Measurements from ENCODE around the gene CMBL.

CMBL gene

DNA sequence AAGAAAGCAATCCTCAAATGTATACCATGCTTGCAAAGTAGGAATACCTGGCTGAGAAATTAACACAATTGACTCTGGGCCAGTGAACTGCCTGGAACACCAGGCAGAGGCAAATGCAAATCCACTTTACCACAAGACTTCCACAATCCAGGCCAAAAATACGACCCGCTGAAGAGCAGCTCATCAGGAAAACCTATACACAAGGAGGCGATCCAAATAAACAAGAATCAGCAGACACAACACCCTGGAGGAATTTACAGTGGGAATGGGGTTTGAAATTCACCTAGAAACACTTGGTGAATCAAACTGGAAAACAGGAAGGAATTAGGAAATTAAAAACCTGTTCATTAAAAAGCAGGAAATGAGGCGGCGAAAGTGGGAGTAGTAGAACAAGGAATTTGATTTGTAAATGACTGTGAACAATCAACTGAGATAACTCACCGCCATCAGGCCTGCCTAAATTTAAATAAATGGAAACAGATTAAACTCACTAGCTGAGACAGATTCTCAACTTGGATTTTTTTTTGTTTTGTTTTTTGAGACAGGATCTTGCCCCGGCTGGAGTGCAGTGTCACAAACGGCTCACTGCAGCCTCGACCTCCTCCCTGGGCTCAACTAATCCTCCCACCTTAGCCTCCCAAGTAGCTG lies 15.9 kb downstream of the CMBL start:
- Histone ChIP-seq H4K91ac (ENCODE audit: low read depth, low read length) (no peak overlapping the region), H3K9ac (ENCODE audit: low read length) (no peak overlapping the region), H3K4ac (ENCODE audit: low read depth, low read length) (no peak overlapping the region), H3K27me3 (ENCODE audit: insufficient read depth, low read length) (no peaks in the 10 kb centered on the region), H2BK5ac (ENCODE audit: low read depth, low read length, poor library complexity) (no peak overlapping the region), H3K23ac (ENCODE audit: low read length) (no peak overlapping the region), H3K9me3 (ENCODE audit: insufficient read depth, low read depth, low read length) (peaks cover 4% of the 10 kb centered on the region), H3K79me1 (ENCODE audit: low read length) (no peaks in the 10 kb centered on the region), H2AFZ (ENCODE audit: insufficient read depth, low read length, poor library complexity) (no peak overlapping the region), H4K12ac (ENCODE audit: low read depth, low read length) (no peak overlapping the region), H2BK120ac (ENCODE audit: insufficient read depth, low read length, poor library complexity) (no peak overlapping the region), H3K4me1 (ENCODE audit: control insufficient read depth in 1 of 2, insufficient read depth in 2 of 2, low read length in 2 of 2) (no peaks in the 10 kb centered on the region), H3K4me2 (ENCODE audit: low read length) (no peak overlapping the region), H2BK12ac (ENCODE audit: low read length) (no peak overlapping the region), H3K79me2 (ENCODE audit: control insufficient read depth, insufficient read depth, low read length, poor library complexity) (no peaks in the 10 kb centered on the region), H3K18ac (ENCODE audit: low read length) (no peak overlapping the region), H4K8ac (ENCODE audit: low read depth, low read length) (no peak overlapping the region), H3K4me3 (ENCODE audit: low read depth, low read length) (no peak overlapping the region), H3K36me3 (ENCODE audit: control insufficient read depth in 1 of 2, insufficient read depth in 2 of 2, low read length in 2 of 2) (no peaks in the 10 kb centered on the region), H3K27ac (ENCODE audit: low read depth, low read length) (no peak overlapping the region), H3K14ac (ENCODE audit: low read length) (no peak overlapping the region), H2AK5ac (ENCODE audit: low read length) (no peak overlapping the region)
- DNase-seq, result no peak
- WGBS (ENCODE audit: extremely low coverage, insufficient coverage, insufficient read length), result no CpG with 5 or more reads among the region's 9 CpGs

DNA sequence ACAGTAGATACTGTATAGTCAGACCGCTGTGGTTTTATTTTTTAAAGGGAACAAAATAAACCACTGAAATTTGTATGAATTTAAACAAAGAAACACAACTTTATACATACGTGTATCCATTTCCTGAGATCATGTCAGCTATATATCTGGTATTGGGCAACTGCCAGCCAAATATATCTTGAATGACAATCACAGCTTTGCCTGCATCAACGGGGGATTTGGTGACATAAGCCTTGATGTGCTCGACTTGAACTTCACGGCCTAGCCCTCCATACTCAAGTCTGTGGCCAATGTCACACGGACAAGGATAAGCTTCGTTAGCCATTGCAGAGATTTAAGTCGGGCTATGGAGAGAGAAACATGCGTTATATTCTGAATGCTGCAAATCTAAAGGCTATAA lies 17.3 kb downstream of the CMBL start:
- no peak overlapping the region for H2AFZ ChIP-seq (ENCODE audit: insufficient read depth, low read length, poor library complexity)
- H3K27ac ChIP-seq (ENCODE audit: low read depth, low read length), result no peak overlapping the region
- WGBS (ENCODE audit: extremely low coverage, insufficient coverage, insufficient read length), result no CpG with 5 or more reads among the region's 9 CpGs
- H3K14ac ChIP-seq (ENCODE audit: low read length), result no peak overlapping the region
- H3K9ac ChIP-seq (ENCODE audit: low read length), result no peak overlapping the region
- no peak overlapping the region for H2BK5ac ChIP-seq (ENCODE audit: low read depth, low read length, poor library complexity)
- no peak overlapping the region for H3K4me2 ChIP-seq (ENCODE audit: low read length)
- no peak for DNase-seq
- H3K9me3 ChIP-seq (ENCODE audit: insufficient read depth, low read depth, low read length), result peaks cover 2% of the 10 kb centered on the region
- H3K4me1 ChIP-seq (ENCODE audit: control insufficient read depth in 1 of 2, insufficient read depth in 2 of 2, low read length in 2 of 2), result no peaks in the 10 kb centered on the region
- no peaks in the 10 kb centered on the region for H3K79me1 ChIP-seq (ENCODE audit: low read length)
- H4K91ac ChIP-seq (ENCODE audit: low read depth, low read length), result no peak overlapping the region
- H3K18ac ChIP-seq (ENCODE audit: low read length), result no peak overlapping the region
- H4K12ac ChIP-seq (ENCODE audit: low read depth, low read length), result no peak overlapping the region
- H3K4me3 ChIP-seq (ENCODE audit: low read depth, low read length), result no peak overlapping the region
- H3K27me3 ChIP-seq (ENCODE audit: insufficient read depth, low read length), result no peaks in the 10 kb centered on the region
- no peak overlapping the region for H3K23ac ChIP-seq (ENCODE audit: low read length)
- H2BK120ac ChIP-seq (ENCODE audit: insufficient read depth, low read length, poor library complexity), result no peak overlapping the region
- no peaks in the 10 kb centered on the region for H3K36me3 ChIP-seq (ENCODE audit: control insufficient read depth in 1 of 2, insufficient read depth in 2 of 2, low read length in 2 of 2)
- H2BK12ac ChIP-seq (ENCODE audit: low read length), result no peak overlapping the region
- no peak overlapping the region for H3K4ac ChIP-seq (ENCODE audit: low read depth, low read length)
- no peak overlapping the region for H4K8ac ChIP-seq (ENCODE audit: low read depth, low read length)
- no peaks in the 10 kb centered on the region for H3K79me2 ChIP-seq (ENCODE audit: control insufficient read depth, insufficient read depth, low read length, poor library complexity)
- H2AK5ac ChIP-seq (ENCODE audit: low read length), result no peak overlapping the region

DNA sequence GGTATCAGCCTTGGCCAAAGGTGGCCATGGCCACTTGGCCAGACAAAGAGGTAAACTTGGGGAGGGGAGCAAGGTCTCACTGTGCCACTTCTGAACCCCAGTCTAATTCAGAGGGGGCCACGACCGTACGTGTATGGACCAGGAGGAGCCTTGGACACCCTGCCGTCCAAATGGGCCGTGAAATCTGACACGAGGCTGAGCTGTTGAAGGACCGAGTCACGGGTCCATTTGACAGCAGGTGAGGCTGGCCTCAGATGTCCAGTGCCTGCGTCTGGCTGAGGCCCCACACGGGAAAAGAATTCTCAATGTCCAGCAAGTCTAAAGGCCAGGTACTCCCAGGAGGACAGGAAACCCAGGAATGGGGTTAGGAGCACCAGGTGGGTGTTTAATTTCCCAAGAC lies 17.7 kb downstream of the CMBL start:
- Histone ChIP-seq H3K4me2 (ENCODE audit: low read length) (no peak overlapping the region), H2AK5ac (ENCODE audit: low read length) (no peak overlapping the region), H3K79me2 (ENCODE audit: control insufficient read depth, insufficient read depth, low read length, poor library complexity) (no peaks in the 10 kb centered on the region), H4K12ac (ENCODE audit: low read depth, low read length) (no peak overlapping the region), H3K9me3 (ENCODE audit: insufficient read depth, low read depth, low read length) (peaks cover 2% of the 10 kb centered on the region), H3K36me3 (ENCODE audit: control insufficient read depth in 1 of 2, insufficient read depth in 2 of 2, low read length in 2 of 2) (no peaks in the 10 kb centered on the region), H2BK120ac (ENCODE audit: insufficient read depth, low read length, poor library complexity) (no peak overlapping the region), H3K4ac (ENCODE audit: low read depth, low read length) (no peak overlapping the region), H3K14ac (ENCODE audit: low read length) (no peak overlapping the region), H3K23ac (ENCODE audit: low read length) (no peak overlapping the region), H3K79me1 (ENCODE audit: low read length) (no peaks in the 10 kb centered on the region), H3K18ac (ENCODE audit: low read length) (no peak overlapping the region), H3K27ac (ENCODE audit: low read depth, low read length) (no peak overlapping the region), H4K8ac (ENCODE audit: low read depth, low read length) (no peak overlapping the region), H4K91ac (ENCODE audit: low read depth, low read length) (no peak overlapping the region), H2BK5ac (ENCODE audit: low read depth, low read length, poor library complexity) (no peak overlapping the region), H2AFZ (ENCODE audit: insufficient read depth, low read length, poor library complexity) (no peak overlapping the region), H3K9ac (ENCODE audit: low read length) (no peak overlapping the region), H3K4me1 (ENCODE audit: control insufficient read depth in 1 of 2, insufficient read depth in 2 of 2, low read length in 2 of 2) (no peaks in the 10 kb centered on the region), H3K4me3 (ENCODE audit: low read depth, low read length) (no peak overlapping the region), H3K27me3 (ENCODE audit: insufficient read depth, low read length) (no peaks in the 10 kb centered on the region), H2BK12ac (ENCODE audit: low read length) (no peak overlapping the region)
- WGBS (ENCODE audit: extremely low coverage, insufficient coverage, insufficient read length), result no CpG with 5 or more reads among the region's 10 CpGs
- no peak for DNase-seq

DNA sequence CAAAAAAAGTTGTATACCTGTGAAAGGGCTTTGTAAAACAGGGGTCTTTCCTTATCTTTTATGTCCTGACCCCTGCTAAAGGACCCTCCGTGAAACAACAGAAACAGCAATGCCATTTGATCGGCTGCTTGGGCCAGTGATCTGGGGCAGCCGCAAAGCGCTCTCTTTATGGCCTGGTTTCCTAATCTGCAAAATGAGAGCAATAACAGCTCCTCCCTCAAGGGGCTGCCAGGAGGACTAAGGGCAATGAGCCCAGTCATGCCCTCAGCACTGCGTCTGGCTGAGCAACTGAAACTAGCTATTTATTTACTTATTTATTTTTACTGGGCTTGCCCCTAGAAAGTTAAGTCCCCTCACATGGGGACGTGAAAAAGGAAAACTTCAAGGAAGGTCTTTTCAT lies 18.3 kb downstream of the CMBL start:
- DNase-seq, result no peak
- no peak overlapping the region for H3K4me2 ChIP-seq (ENCODE audit: low read length)
- H3K4ac ChIP-seq (ENCODE audit: low read depth, low read length), result no peak overlapping the region
- no peak overlapping the region for H2BK12ac ChIP-seq (ENCODE audit: low read length)
- no peak overlapping the region for H3K14ac ChIP-seq (ENCODE audit: low read length)
- H3K9me3 ChIP-seq (ENCODE audit: insufficient read depth, low read depth, low read length), result peaks cover 2% of the 10 kb centered on the region
- H2BK5ac ChIP-seq (ENCODE audit: low read depth, low read length, poor library complexity), result no peak overlapping the region
- WGBS (ENCODE audit: extremely low coverage, insufficient coverage, insufficient read length), result no CpG with 5 or more reads among the region's 6 CpGs
- H3K27ac ChIP-seq (ENCODE audit: low read depth, low read length), result no peak overlapping the region
- H3K23ac ChIP-seq (ENCODE audit: low read length), result no peak overlapping the region
- no peaks in the 10 kb centered on the region for H3K36me3 ChIP-seq (ENCODE audit: control insufficient read depth in 1 of 2, insufficient read depth in 2 of 2, low read length in 2 of 2)
- no peaks in the 10 kb centered on the region for H3K4me1 ChIP-seq (ENCODE audit: control insufficient read depth in 1 of 2, insufficient read depth in 2 of 2, low read length in 2 of 2)
- H3K4me3 ChIP-seq (ENCODE audit: low read depth, low read length), result no peak overlapping the region
- H3K79me2 ChIP-seq (ENCODE audit: control insufficient read depth, insufficient read depth, low read length, poor library complexity), result no peaks in the 10 kb centered on the region
- no peak overlapping the region for H4K12ac ChIP-seq (ENCODE audit: low read depth, low read length)
- no peak overlapping the region for H2AFZ ChIP-seq (ENCODE audit: insufficient read depth, low read length, poor library complexity)
- no peak overlapping the region for H3K18ac ChIP-seq (ENCODE audit: low read length)
- no peak overlapping the region for H4K8ac ChIP-seq (ENCODE audit: low read depth, low read length)
- no peaks in the 10 kb centered on the region for H3K79me1 ChIP-seq (ENCODE audit: low read length)
- H3K27me3 ChIP-seq (ENCODE audit: insufficient read depth, low read length), result no peaks in the 10 kb centered on the region
- no peak overlapping the region for H4K91ac ChIP-seq (ENCODE audit: low read depth, low read length)
- H3K9ac ChIP-seq (ENCODE audit: low read length), result no peak overlapping the region
- no peak overlapping the region for H2AK5ac ChIP-seq (ENCODE audit: low read length)
- H2BK120ac ChIP-seq (ENCODE audit: insufficient read depth, low read length, poor library complexity), result no peak overlapping the region

Measured in trophoblast cell (in vitro differentiated cells and primary cell).